Ovary (tissue), 9 donors: ENCODE data around the gene ADM. TPM values are rescaled to one million over a fixed set of nuclear protein-coding genes. Genes with fewer than 3 reads are reported as not detected.
A peak's percentile ranks its signal among the peaks of the same experiment; 100 is the strongest.

Experiments
- DNase-seq, 5 donors: peaks; one replicate each; pipeline ENCODE4 v3.0.0-alpha.2; 2019 to 2020
- H3K27ac ChIP-seq, 2 donors: fragments of 200-600 bp; one replicate each; pipeline versions ENCODE4 v1.5.1 to v1.8.0; 2019 to 2022
- H3K27me3 ChIP-seq: fragments of 200-600 bp; one replicate; pipeline ENCODE4 v1.8.0; 2022
- H3K36me3 ChIP-seq: fragments of 200-600 bp; sonication (generic); one replicate; pipeline ENCODE4 v1.5.1; 2019
- H3K4me1 ChIP-seq: one replicate; pipeline ENCODE4 v1.8.1; 2013; ENCODE audit warnings: mild to moderate bottlenecking, moderate library complexity; ENCODE audit not compliant: insufficient read depth
- H3K4me3 ChIP-seq: fragments of 200-600 bp; sonication (generic); one replicate; pipeline ENCODE4 v1.5.1; 2017
- H3K9me3 ChIP-seq, 2 donors: fragments of 200-600 bp in 1 of 2; sonication (generic) in 1 of 2; one replicate each; pipeline versions ENCODE4 v1.5.1 to v1.8.1; 2013 to 2019; ENCODE audit warnings: mild to moderate bottlenecking in 1 of 2, moderate library complexity in 1 of 2
- EP300 ChIP-seq: sonication (generic); formaldehyde crosslinking; IDR thresholded peaks from one replicate; pipeline ENCODE4 v1.6.1; 2017; ENCODE audit warnings: antibody characterized with exemption
- POLR2A ChIP-seq: fragments of 450-650 bp; IDR thresholded peaks from one replicate; pipeline ENCODE4 v1.6.1; 2017; ENCODE audit warnings: antibody characterized with exemption, mild to moderate bottlenecking, moderate library complexity
- WGBS, 3 donors: extraction: QIAGEN DNeasy Blood & Tissue Kit in 1 of 3; methylation state at CpG; one replicate each; pipeline versions ENCODE4 v1.1.5 to v1.1.7; 2013 to 2017; 5-methylcytosine and 5-hydroxymethylcytosine counted together
- intact Hi-C, 4 donors: fragments of 100-400 bp; cut with DNase I; formaldehyde crosslinking; loops; one replicate each; pipeline versions ENCODE4 v1.11.0 to v1.15.1; 2022 to 2023
- polyA plus RNA-seq, 2 donors: library from polyadenylated mRNA; stranded (reverse); fragments of 200-250 nt in 1 of 2; fragments of 350-450 nt in 1 of 2; fragmentation: Illumina TruSeq in 1 of 2; extraction: RNeasy Lipid Tissue Mini Kit (QIAGEN cat#74804) in 1 of 2; gene quantifications; one replicate each; pipeline ENCODE4 v1.2.3, GENCODE V29; 2013 to 2014
- total RNA-seq, 7 donors: library from RNA; depleted of rRNA in 2 of 7; stranded (reverse); fragments of >200 nt in 2 of 7; fragmentation: NEBNext Ultra II Directional in 3 of 7; extraction: Animal tissue kit (Norgen Biotek cat#: 25700) in 3 of 7; gene quantifications; one replicate each; pipeline versions ENCODE4 v1.1.0 to v1.2.4, GENCODE V29; 2016 to 2023
- TF ChIP-seq, protein P1 (sequence below), 3 donors: fragments of 450-650 bp in 2 of 3; fragments of 200-600 bp in 1 of 3; IDR thresholded peaks; one replicate each; pipeline versions ENCODE4 v1.5.1 to v1.8.0; 2016 to 2022; ENCODE audit warnings: antibody characterized with exemption in 3 of 3, mild to moderate bottlenecking in 1 of 3
- donor health status: DM: no; HTN: no; CAD: no; lungs with moderate emphysema.
- donor health status: DM: no; HTN: no; CAD: no.
- donor health status: Bipolar disorder and iron deficiency.
- donor health status: DM: yes; HTN: yes; CAD: no.
- donor health status: DM: no; HTN: no; CAD: no.
- donor health status: DM: yes; HTN: yes; CAD: no.

Gene ADM
- total and polyA plus RNA-seq, 9 donors, result 8.2 to 83.8 (median 32.1) TPM

- Histone ChIP-seq H3K4me1 (peaks cover 8% of the 10 kb centered on the region), H3K4me3 (no peak overlapping the region), H3K27me3 (no peaks in the 10 kb centered on the region), H3K9me3 (no peaks in the 10 kb centered on the region), H3K36me3 (no peaks in the 10 kb centered on the region), H3K27ac (no peak overlapping the region)
- intact Hi-C loops, result no loop called here
- DNase-seq, result no peak
- TF ChIP-seq EP300 (no peak), POLR2A (no peak)
- TF ChIP-seq, protein P1, sequence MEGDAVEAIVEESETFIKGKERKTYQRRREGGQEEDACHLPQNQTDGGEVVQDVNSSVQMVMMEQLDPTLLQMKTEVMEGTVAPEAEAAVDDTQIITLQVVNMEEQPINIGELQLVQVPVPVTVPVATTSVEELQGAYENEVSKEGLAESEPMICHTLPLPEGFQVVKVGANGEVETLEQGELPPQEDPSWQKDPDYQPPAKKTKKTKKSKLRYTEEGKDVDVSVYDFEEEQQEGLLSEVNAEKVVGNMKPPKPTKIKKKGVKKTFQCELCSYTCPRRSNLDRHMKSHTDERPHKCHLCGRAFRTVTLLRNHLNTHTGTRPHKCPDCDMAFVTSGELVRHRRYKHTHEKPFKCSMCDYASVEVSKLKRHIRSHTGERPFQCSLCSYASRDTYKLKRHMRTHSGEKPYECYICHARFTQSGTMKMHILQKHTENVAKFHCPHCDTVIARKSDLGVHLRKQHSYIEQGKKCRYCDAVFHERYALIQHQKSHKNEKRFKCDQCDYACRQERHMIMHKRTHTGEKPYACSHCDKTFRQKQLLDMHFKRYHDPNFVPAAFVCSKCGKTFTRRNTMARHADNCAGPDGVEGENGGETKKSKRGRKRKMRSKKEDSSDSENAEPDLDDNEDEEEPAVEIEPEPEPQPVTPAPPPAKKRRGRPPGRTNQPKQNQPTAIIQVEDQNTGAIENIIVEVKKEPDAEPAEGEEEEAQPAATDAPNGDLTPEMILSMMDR (IDR thresholded peaks at IDR 0.05), result no peak
- WGBS, 3 donors, result 50 to 57% (median 57%) methylated on average over 8 of the region's 8 CpGs
Observed at GRCh38 chr11:10314199-10315072, 9.6 kb downstream of the ADM start.

DNA sequence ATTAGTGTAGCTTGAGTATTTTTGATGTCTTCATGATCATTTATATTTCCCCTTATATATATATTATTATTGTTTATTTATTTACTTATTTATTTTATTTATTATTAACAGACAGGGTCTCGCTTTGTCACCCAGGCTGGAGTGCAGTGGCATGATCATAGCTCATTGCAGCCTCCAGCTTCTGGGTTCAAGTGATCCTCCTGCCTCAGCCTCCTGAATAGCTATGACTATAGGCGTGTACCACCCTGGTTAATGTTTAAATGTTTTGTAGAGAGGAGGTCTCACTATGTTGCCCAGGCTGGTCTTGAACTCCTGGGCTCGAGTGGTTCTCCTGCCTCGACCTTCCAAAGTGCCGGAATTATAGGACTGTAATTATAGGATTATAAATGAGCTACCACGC is 10.2 kb downstream of the ADM start:
- WGBS, 3 donors, result 93 to 95% (median 94%) methylated on average over 6 of the region's 6 CpGs
- Histone ChIP-seq H3K4me1 (peaks cover 10% of the 10 kb centered on the region), H3K27me3 (no peaks in the 10 kb centered on the region), H3K36me3 (no peaks in the 10 kb centered on the region), H3K9me3 (no peaks in the 10 kb centered on the region), H3K27ac (no peak overlapping the region), H3K4me3 (no peak overlapping the region)
- intact Hi-C loops, result no loop called here
- DNase-seq, result no peak
- TF ChIP-seq POLR2A (no peak), EP300 (no peak)
- TF ChIP-seq, protein P1 (IDR thresholded peaks at IDR 0.05), result no peak

DNA sequence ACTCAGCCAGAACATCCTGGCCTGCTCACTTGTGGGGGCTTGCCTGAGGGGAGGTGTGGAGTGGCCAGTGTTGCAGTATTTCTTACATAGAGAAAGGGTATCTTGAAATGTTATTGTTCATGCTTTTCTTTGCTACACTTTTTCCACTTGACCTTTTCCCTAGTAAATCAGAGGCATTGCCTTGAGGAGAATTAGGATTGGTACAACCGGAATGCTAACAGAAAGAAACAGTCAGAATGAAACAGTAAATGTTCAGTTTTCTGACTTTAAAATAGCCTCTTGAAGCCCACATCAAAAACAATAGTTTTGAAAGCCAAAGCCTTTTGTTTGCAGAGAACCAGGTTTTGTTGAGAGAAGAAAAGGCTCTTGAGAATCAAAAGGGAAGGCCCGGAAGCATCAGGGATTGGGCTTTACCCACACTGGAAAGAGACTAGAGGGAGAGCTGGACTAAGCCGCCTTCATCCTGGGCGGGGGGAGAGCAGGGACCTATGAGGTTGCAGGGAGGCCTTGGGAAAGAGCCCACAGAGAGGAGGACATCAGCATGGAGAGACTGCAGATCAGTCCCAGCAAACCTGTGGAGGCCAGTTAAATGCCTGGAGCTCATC is 12.4 kb downstream of the ADM start:
- no peaks in the 10 kb centered on the region for H3K36me3 ChIP-seq
- no peaks in the 10 kb centered on the region for H3K27me3 ChIP-seq
- intact Hi-C loops, result no loop called here
- peaks cover 12% of the 10 kb centered on the region for H3K4me1 ChIP-seq
- DNase-seq, result peak in 4 of 5 donors; percentile 36 to 55 (median 52)
- peak overlapping the region in 1 of 2 donors; percentile 65 for H3K27ac ChIP-seq
- H3K4me3 ChIP-seq, result no peak overlapping the region
- H3K9me3 ChIP-seq, result no peaks in the 10 kb centered on the region
- WGBS, 3 donors, result 25 to 37% (median 26%) methylated on average over 4 of the region's 4 CpGs
- TF ChIP-seq POLR2A, result no peak
- TF ChIP-seq EP300, result no peak
- TF ChIP-seq, protein P1 (IDR thresholded peaks at IDR 0.05), result no peak

DNA sequence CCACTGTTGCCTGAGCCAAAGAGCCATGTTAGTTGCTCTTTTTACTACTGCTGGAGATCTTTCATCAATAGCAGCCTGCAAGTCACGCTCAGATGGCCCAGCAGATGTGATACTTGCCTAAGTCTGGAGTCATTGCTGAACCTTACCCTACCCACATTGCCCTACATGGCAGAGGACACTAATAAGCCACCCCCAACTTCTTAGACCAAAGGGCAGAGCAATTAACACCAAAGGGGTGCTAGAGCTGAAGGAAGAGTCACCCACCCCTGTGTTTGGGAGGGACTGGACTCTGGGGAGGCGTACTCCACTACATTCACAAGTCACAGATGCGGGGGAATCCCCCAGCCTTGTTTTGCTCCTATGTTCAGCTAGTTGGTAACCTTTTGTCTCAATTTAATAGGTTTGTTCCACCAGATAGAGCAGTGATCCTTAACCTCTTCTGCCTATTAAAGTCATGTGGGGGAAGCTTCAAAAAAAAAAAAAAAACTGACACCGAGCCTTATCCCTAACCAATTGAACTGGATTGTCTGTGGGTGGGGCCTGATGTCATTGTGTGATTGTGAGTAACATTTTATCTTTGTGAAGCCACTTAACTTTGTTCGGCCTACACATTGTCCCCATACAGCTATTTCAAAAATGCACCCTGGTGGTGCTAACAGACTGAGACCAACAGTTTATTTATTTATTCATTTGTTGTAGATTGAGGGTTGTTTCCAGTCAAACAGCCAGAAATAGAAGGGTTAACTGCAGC is 13.1 kb downstream of the ADM start:
- 95 to 96% (median 95%) methylated on average over 5 of the region's 5 CpGs for WGBS, 3 donors
- Histone ChIP-seq H3K4me1 (peaks cover 16% of the 10 kb centered on the region), H3K36me3 (no peaks in the 10 kb centered on the region), H3K27ac (peak overlapping the region in 1 of 2 donors; percentile 65), H3K9me3 (no peaks in the 10 kb centered on the region), H3K27me3 (no peaks in the 10 kb centered on the region), H3K4me3 (no peak overlapping the region)
- intact Hi-C loops, result no loop called here
- TF ChIP-seq, protein P1 (IDR thresholded peaks at IDR 0.05), result no peak
- TF ChIP-seq EP300 (no peak), POLR2A (no peak)
- no peak for DNase-seq
